ENCODE measurements around the gene CPXM2.

Gene CPXM2

GRCh38 chr10:123800289-123800688 is 91.3 kb downstream of the CPXM2 start:
- no peak for DNase-seq (ENCODE audit: low read depth in 3 of 3)

DNA sequence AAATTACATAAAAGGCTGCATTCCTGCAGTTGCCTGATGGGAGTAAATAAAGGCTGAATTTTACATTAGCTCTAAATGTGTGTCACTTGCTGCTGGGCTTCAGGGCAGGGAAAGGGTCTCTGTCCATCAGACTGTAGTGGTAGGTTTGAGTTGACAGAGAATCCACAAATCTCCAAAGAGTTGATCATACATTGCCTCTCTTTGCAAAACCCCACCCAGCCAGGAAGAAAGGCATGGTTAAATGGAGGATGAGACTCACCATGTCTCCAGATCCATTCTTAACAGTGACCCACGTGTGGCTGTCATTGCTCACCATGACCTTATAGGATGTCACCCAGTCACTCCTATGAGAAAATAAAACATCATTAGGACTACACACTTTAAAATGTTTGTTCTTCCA is 92.8 kb downstream of the CPXM2 start:
- DNase-seq (ENCODE audit: low read depth in 3 of 3) = no peak

DNA sequence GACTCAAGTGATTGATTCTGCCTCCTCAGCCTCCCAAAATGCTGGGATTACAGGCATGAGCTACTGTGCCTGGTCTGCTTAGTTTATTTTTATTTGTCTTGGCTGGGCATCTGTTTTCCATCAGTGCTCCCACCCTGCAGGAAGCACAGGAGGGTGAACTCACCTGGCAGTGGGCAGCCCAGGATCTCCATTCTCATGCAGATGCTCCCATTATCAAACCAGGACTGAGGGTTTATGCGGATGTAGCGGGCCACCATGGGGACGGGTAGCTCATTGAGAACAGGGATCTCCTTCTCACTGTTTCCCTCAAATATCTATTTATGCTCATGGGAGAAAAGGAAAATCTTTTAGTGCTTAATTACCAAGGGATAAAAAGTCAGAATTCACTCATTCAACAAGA is 93.8 kb downstream of the CPXM2 start:
- DNase-seq (ENCODE audit: low read depth in 3 of 3) = no peak

DNA sequence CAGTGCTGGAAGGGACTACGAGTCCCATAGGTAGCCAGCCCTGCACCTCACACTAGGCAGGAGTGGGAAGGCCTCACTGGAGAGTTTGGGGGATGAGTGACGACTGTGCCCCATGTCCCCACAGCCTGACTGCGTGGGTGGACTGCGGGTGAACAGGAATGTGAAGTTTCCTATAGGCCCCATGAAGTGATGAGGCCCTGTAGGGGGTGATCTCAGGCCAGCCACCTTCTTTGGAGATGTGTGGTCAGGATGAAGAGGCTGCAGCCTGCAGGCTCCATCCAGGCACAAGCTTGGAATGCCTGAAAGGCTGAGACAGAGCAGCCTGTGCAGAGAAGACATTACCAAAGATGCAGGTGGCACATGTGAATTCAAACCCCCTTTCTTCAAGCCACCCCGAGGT is 94.9 kb downstream of the CPXM2 start:
- no peak for DNase-seq (ENCODE audit: low read depth in 3 of 3)

- DNase-seq (ENCODE audit: low read depth in 3 of 3) = no peak
Observed at GRCh38 chr10:123795846-123796590, 95.6 kb downstream of the CPXM2 start.

DNA sequence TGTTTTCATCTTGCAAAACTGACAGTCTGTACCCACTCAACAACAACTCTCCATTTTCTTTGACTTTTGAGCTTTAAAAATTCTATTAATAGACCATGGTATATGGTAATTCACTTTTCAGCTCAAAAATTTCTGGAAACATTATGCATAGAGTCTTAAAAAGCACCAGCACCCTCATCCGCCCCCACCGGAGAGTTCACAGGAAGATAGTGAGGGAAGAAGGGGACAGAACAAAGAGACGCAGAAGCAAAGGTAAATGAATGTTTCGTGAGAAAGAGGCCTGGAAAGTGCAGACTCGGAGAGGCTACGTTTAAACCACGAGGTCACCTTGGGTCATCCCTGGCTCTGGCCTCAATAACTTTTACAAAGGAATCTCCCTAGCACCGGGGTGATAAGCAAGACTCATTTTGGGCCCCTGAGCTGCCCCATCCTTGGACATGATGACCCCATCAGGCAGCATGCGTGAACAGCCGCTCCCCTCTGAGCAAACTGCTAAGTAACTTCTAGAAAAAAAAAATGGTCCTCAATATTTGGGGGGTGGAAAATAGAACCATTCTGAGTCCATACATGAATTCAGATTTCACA is 96.3 kb downstream of the CPXM2 start:
- DNase-seq (ENCODE audit: low read depth in 3 of 3) = no peak

DNA sequence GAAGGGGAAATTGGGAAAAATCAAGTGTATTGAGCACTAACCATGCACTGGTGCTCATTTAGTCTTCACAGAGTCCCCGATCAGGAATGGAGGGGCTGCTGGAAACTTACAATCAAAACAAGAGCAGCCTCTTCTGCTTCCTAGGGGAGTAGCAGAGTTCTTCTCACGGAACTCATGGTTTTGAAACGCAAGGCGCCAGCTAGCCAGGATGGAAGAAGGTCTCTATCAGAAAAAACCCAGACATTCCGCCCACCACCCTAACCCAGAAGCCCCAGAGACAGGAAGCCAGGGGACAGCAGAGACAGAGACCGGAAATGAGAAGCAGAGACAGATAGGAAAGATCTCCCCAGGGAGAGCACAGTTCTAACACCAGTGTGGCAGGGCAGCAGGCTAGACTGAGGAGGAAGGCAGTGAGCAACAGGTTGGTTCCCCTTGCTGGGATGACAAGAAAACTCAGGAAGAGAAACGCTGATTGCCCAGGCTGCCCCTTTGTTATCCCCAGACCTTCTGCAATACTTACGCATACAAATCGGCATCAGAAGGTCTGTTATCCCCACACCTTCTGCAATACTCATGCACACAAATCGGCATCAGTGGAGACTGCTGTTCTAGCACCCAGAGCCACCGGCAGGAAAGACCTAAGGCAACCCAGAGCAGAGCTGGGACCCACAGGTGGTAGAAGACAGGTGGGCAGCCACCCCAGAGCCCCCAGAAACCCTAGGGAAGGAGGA is 99.2 kb downstream of the CPXM2 start:
- DNase-seq (ENCODE audit: low read depth in 3 of 3) = no peak

- no peak for DNase-seq (ENCODE audit: low read depth in 3 of 3)
Observed at GRCh38 chr10:123790132-123790885, 101.3 kb downstream of the CPXM2 start.

GRCh38 chr10:123788981-123789380 is 102.6 kb downstream of the CPXM2 start:
- no peak for DNase-seq (ENCODE audit: low read depth in 3 of 3)

DNA sequence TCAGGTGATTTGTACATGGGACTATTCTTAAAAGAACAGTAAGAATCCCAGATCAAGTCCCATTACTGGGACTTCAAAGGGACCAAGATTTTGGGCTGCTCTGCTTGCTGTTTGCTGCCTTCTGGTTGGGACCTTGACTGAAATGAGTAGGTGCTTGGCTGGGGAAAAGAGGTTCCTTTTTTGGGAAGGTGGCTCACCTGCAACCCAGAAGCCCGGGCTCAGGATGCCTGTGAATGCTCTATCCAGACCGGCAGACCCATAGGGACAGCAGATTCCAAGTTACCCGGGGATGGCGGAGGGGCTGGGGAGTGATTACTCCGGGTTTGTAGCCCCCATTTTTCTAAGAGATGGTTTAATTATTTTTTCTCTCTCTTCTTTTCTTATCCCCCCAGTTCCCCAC is 104.0 kb downstream of the CPXM2 start:
- DNase-seq (ENCODE audit: low read depth in 3 of 3) = no peak

DNA sequence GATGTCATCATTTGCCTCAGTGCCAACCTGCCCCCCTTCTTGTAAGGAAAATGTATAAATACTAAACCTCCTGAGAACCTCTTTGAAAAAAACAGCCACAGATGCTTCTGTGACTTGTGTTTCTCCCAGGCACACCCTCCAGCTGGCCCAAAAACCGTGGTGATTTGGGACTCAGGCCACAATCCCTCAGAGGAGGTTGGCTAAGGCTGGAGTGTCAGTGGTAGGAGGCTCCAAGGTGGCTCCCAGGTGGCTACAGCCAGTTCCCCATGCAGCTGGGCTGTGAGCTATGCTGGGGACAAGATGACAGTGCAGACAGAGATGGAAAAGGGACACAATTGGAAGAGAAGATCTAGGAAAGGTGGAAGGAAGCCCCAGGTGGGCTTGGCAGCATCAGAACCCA is 104.7 kb downstream of the CPXM2 start:
- no peak for DNase-seq (ENCODE audit: low read depth in 3 of 3)

- no peak for DNase-seq (ENCODE audit: low read depth in 3 of 3)
Observed at GRCh38 chr10:123786306-123786705, 105.3 kb downstream of the CPXM2 start.

GRCh38 chr10:123784646-123785045 is 107.0 kb downstream of the CPXM2 start:
- DNase-seq (ENCODE audit: low read depth in 3 of 3) = no peak

- DNase-seq (ENCODE audit: low read depth in 3 of 3) = no peak
Observed at GRCh38 chr10:123784216-123784615, 107.4 kb downstream of the CPXM2 start.

- no peak for DNase-seq (ENCODE audit: low read depth in 3 of 3)
Observed at GRCh38 chr10:123783296-123783695, 108.3 kb downstream of the CPXM2 start.

GRCh38 chr10:123782549-123782948 is 109.1 kb downstream of the CPXM2 start:
- no peak for DNase-seq (ENCODE audit: low read depth in 3 of 3)

GRCh38 chr10:123781956-123782500 is 109.6 kb downstream of the CPXM2 start:
- no peak for DNase-seq (ENCODE audit: low read depth in 3 of 3)

DNA sequence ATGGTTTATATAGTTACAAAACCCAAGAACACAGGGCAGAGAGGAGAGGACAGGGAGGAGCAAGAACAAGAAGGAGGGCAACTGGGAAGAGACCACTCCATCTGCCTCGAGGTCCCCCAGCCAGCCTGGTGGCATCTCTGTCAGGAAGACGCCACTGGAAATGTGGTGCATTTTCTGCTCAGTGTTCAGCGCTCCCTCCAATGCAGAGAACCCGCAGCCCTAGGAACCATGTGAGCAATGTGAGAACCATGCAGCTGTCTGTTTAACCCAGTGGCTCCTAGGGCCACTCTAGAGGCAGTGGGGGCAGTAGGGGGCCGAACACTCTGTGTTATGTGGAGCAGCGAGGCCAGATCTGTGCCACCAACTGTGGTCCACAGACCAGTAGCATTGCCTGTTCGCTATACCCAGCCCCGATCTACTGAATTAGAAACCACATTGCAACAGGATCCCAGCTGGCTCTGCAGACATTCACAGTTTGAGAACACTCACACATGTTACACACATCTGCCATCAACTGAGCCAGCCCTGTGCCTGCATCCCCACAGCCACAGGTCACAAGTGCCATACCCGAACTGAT is 110.2 kb downstream of the CPXM2 start:
- no peak for DNase-seq (ENCODE audit: low read depth in 3 of 3)

DNA sequence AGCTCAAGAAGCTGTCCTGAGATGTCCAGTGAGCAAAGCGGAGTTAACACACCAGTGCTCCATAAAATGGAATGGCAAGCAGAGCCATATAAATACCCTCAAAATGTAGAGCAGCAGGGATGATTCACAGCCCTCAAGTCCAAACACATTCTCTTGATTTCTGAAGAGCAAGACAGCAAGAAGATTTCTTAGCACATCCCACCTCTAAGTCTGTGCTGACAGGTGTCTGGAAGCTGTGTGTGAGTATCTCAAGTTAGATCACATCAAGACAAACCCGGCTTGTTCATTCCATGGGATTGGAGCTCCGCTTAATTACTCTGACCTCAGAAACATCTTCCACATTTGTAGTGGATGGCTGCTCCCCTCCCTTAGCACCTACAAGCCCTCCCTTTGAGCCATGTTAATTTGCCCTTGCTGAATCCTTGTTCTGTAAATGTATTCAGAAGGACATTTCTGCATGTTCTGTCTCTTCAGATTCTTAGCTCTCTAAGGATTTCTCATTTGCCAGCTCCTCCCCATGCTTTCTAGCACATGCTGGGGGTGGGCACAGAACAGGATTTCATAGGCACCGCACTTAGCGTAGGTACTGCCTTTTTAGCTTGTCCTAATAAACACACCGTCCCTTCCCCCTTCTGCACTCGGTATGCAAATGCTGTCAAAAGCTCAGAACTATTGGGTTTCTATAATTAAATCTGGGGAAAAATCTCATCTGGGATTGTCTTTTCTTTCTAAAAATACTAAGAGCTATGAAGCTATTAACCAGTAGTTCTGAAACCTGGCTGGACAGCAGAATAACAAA is 112.7 kb downstream of the CPXM2 start:
- no peak for DNase-seq (ENCODE audit: low read depth in 3 of 3)

- DNase-seq (ENCODE audit: low read depth in 3 of 3) = no peak
Observed at GRCh38 chr10:123777881-123778280, 113.7 kb downstream of the CPXM2 start.

Data from stimulated activated CD4-positive, alpha-beta T cell treated with anti-CD3 and anti-CD28 coated beads, TNF-alpha, amount 100 ng/mL, for 24 hours (primary cell).